ENCODE results near the gene TUFT1. TPM values are rescaled to one million over a fixed set of nuclear protein-coding genes. Genes with fewer than 3 reads are reported as not detected.
"Not testable (repeated sequence)": the region's sequence is repeated elsewhere in the genome, so short reads cannot be mapped to it uniquely, and the experiment has no call there.

The TUFT1 gene
- total RNA-seq, 1 donor from 2014 or later: 10.5 TPM

DNA sequence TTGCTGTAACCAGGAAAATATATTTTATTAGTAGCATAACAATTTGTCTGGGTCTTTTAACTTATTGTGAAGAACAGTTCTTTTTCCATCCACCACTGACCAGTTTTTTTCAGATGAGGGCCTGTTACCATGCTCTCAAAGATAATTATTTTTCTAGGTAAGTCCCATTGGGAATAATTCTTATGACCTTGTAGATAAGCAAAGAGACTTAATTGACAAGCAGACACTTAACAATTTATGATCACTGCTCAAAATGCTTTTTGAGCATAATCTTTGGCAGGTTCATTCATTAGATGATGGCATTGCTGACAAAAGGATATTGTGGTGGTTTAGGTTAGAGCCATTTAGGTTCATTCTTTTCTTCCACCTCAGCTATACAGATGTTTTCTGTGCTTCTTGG lies 78.4 kb downstream of the TUFT1 start:
- Histone ChIP-seq H3K9me3 (no peaks in the 10 kb centered on the region), H3K36me3 (peaks cover 7% of the 10 kb centered on the region), H3K27ac (no peak overlapping the region), H3K4me3 (no peak overlapping the region), H3K27me3 (ENCODE audit: low read depth) (no peaks in the 10 kb centered on the region), H3K4me1 (peaks cover 78% of the 10 kb centered on the region)
- ATAC-seq: no peak
- intact Hi-C loops (cut with DNase I): no loop called here
- DNase-seq: no peak
- TF ChIP-seq, protein P1, sequence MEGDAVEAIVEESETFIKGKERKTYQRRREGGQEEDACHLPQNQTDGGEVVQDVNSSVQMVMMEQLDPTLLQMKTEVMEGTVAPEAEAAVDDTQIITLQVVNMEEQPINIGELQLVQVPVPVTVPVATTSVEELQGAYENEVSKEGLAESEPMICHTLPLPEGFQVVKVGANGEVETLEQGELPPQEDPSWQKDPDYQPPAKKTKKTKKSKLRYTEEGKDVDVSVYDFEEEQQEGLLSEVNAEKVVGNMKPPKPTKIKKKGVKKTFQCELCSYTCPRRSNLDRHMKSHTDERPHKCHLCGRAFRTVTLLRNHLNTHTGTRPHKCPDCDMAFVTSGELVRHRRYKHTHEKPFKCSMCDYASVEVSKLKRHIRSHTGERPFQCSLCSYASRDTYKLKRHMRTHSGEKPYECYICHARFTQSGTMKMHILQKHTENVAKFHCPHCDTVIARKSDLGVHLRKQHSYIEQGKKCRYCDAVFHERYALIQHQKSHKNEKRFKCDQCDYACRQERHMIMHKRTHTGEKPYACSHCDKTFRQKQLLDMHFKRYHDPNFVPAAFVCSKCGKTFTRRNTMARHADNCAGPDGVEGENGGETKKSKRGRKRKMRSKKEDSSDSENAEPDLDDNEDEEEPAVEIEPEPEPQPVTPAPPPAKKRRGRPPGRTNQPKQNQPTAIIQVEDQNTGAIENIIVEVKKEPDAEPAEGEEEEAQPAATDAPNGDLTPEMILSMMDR (IDR thresholded peaks at IDR 0.05): no peak

- peak overlapping the region; percentile 51 for H3K27ac ChIP-seq
These were observed 78.9 kb downstream of the TUFT1 start for GRCh38 chr1:151618996-151619395.

DNA sequence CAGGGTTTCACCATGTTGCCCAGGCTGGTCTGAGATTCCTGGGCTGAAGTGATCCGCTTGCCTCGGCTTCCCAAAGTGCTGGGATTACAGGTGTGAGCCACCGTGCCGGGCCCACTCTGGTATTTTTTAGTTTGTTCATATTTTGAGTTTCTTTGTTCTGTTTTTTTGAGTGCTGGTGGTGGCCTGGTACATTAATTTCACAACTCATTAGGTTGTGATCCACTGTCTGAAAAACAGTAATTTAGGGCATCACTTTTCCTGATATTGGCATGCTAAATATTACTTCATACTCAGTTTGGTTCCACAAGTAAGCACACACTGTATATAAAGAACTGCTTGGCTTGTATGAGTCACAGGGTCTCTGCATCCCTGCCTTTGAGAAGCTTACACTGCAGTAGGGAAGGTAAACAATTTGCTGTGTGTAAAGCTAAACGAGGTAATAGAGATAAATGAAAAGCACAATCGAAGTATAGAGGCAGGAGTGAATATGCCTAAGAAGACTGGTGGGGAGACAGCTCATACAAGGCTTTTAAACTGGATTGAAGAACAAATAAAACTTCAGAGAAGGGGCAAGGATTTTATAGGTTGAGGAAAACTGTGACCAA lies 79.5 kb downstream of the TUFT1 start:
- Histone ChIP-seq H3K36me3 (peaks cover 7% of the 10 kb centered on the region), H3K4me1 (peaks cover 68% of the 10 kb centered on the region), H3K27me3 (ENCODE audit: low read depth) (no peaks in the 10 kb centered on the region), H3K27ac (peak overlapping the region; percentile 51), H3K4me3 (no peak overlapping the region), H3K9me3 (no peaks in the 10 kb centered on the region)
- intact Hi-C loops (cut with DNase I): no loop called here
- DNase-seq (no peak), ATAC-seq (peak; percentile 75 to 82)
- TF ChIP-seq, protein P1 (IDR thresholded peaks at IDR 0.05): no peak

More at GRCh38 chr1:151618996-151619395, 78.9 kb downstream of the TUFT1 start:
- H3K4me3 ChIP-seq; H3K36me3 ChIP-seq; H3K9me3 ChIP-seq; intact Hi-C loops (cut with DNase I); H3K27me3 ChIP-seq (ENCODE audit: low read depth); DNase-seq; ATAC-seq: not testable (repeated sequence)
- peaks cover 73% of the 10 kb centered on the region for H3K4me1 ChIP-seq

DNA sequence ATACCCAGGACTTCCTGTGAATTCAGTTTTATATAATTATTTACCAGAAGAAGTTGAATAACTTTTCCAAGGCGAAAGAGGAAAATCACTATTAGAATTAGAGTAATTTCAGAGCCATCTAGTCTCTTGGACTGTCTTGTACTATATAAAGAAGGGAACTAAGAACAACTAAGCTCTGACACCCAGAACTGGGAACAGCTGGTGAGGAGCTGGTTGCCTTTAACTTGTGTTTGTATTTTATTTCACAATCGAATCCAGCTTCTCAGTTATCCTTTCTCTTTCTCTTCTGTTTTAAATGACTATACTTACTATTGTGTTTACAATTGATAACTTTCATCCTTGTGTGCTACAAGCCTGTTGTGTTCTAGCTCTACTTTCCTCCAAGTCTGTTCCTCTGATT lies 80.2 kb downstream of the TUFT1 start:
- Histone ChIP-seq H3K4me1 (peaks cover 61% of the 10 kb centered on the region), H3K9me3 (no peaks in the 10 kb centered on the region), H3K27me3 (ENCODE audit: low read depth) (no peaks in the 10 kb centered on the region), H3K27ac (peak overlapping the region; percentile 51), H3K4me3 (no peak overlapping the region), H3K36me3 (peaks cover 7% of the 10 kb centered on the region)
- DNase-seq: no peak
- TF ChIP-seq, protein P1 (IDR thresholded peaks at IDR 0.05): no peak
- intact Hi-C loops (cut with DNase I): no loop called here
- ATAC-seq: peak; percentile 73 to 84

DNA sequence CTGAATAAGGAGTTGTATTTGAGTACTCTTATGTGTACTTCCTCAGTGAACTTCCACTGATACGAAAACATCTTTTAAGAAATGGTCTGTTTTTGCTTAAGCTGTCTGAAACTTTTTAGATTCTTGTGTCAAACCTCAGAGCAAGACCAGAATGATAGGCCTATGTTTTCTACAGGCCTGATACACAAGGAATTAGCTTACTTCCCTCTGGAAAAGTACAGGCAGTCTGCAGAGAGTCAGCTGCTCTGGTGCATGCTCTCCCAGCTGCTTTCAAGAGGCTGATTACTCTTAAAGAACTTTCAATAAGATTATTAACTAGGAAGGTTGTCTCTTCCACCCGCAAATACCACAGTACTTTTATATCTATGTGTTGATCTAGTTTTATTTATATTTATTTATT lies 81.2 kb downstream of the TUFT1 start:
- Histone ChIP-seq H3K27ac (peak overlapping the region; percentile 51), H3K4me1 (peaks cover 50% of the 10 kb centered on the region), H3K36me3 (no peaks in the 10 kb centered on the region), H3K27me3 (ENCODE audit: low read depth) (no peaks in the 10 kb centered on the region), H3K9me3 (no peaks in the 10 kb centered on the region), H3K4me3 (no peak overlapping the region)
- intact Hi-C loops (cut with DNase I): no loop called here
- ATAC-seq (peak; percentile 54 to 62), DNase-seq (no peak)
- TF ChIP-seq, protein P1 (IDR thresholded peaks at IDR 0.05): no peak

DNA sequence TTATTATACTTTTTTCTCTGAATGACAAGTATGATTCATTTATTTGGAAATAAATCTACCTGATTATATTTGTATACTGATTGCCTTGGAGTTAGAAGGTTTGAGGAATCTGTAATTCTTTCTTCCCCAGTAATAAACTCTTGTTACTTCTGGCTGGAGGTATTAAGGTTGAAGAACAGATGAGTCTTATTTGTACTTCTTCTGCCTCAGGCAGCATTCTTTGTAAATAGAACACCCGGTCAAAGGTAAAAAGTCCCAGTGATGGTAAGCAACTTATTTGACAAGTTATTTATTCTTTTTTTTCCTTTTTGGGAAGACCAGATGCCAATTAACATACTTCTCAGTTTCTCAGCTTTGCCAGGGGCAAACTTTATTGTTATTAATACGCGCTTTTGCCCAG lies 84.7 kb downstream of the TUFT1 start:
- H3K27ac ChIP-seq: no peak overlapping the region

More for the DNA sequence above, 84.7 kb downstream of the TUFT1 start:
- no peaks in the 10 kb centered on the region for H3K27me3 ChIP-seq (ENCODE audit: low read depth)
- no peaks in the 10 kb centered on the region for H3K9me3 ChIP-seq
- H3K4me3 ChIP-seq: no peak overlapping the region
- TF ChIP-seq, protein P1 (IDR thresholded peaks at IDR 0.05): no peak
- no peak for ATAC-seq
- intact Hi-C loops (cut with DNase I): no loop called here
- peaks cover 6% of the 10 kb centered on the region for H3K36me3 ChIP-seq
- peaks cover 22% of the 10 kb centered on the region for H3K4me1 ChIP-seq
- DNase-seq: no peak

Measured in lower lobe of right lung (tissue), 2 donors.